Measurements from ENCODE around the gene TMEM263.

DNA sequence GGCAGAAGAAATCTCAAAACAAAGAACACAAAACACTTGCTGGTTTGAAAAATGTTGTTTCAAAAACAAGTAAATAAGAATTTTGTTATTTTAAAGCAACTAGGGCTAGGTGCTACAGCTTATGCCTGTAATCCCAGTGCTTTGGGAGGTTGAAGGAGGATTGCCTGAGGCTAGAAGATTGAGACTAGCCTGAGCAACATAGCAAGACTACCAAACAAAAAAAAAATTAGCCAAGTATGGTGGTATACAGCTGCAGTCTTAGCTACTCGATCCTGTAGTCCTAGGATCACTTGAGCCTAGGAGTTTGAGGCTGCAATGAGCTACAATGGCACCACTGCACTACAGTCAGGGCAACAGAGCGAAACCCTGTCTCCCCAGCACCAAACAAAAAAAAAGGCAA is 63.8 kb downstream of the TMEM263 start:
- no peak for TF ChIP-seq POLR2A (IDR thresholded peaks at IDR 0.05; ENCODE audit: low read depth, low read length)
- no peak for TF ChIP-seq POLR2AphosphoS5 (IDR thresholded peaks at IDR 0.05; ENCODE audit: low read depth, low read length)
- no peak for TF ChIP-seq TAF1 (IDR thresholded peaks at IDR 0.05; ENCODE audit: borderline replicate concordance, low read depth, low read length)
